ENCODE measurements around the gene CD2AP. TPM values are rescaled to one million over a fixed set of nuclear protein-coding genes. Genes with fewer than 3 reads are reported as not detected.
"Not testable (repeated sequence)": the region's sequence is repeated elsewhere in the genome, so short reads cannot be mapped to it uniquely, and the experiment has no call there.

The CD2AP gene
- total RNA-seq, 1 experiment from 2014 or later, result 27.2 TPM

- DNase-seq (ENCODE audit: low read depth), result no peak
Measured at GRCh38 chr6:47495954-47496545, 18.5 kb downstream of the CD2AP start.

GRCh38 chr6:47496935-47497579, 19.5 kb downstream of the CD2AP start:
- DNase-seq (ENCODE audit: low read depth), result no peak

- DNase-seq (ENCODE audit: low read depth), result no peak
Measured at GRCh38 chr6:47502920-47503319, 25.3 kb downstream of the CD2AP start.

- no peak for DNase-seq (ENCODE audit: low read depth)
Measured at GRCh38 chr6:47509937-47510336, 32.3 kb downstream of the CD2AP start.

GRCh38 chr6:47512872-47513271, 35.3 kb downstream of the CD2AP start:
- no peak for DNase-seq (ENCODE audit: low read depth)

- no peak for DNase-seq (ENCODE audit: low read depth)
Measured at GRCh38 chr6:47519279-47519678, 41.7 kb downstream of the CD2AP start.

- no peak for DNase-seq (ENCODE audit: low read depth)
Measured at GRCh38 chr6:47520282-47520681, 42.7 kb downstream of the CD2AP start.

GRCh38 chr6:47521961-47522360, 44.4 kb downstream of the CD2AP start:
- no peak for DNase-seq (ENCODE audit: low read depth)

- no peak for DNase-seq (ENCODE audit: low read depth)
Measured at GRCh38 chr6:47524136-47524845, 46.7 kb downstream of the CD2AP start.

- DNase-seq (ENCODE audit: low read depth), result no peak
Measured at GRCh38 chr6:47525330-47526057, 47.9 kb downstream of the CD2AP start.

GRCh38 chr6:47527274-47527673, 49.7 kb downstream of the CD2AP start:
- no peak for DNase-seq (ENCODE audit: low read depth)

- peak; percentile 1 for DNase-seq (ENCODE audit: low read depth)
Measured at GRCh38 chr6:47529734-47530133, 52.1 kb downstream of the CD2AP start.

- no peak for DNase-seq (ENCODE audit: low read depth)
Measured at GRCh38 chr6:47532981-47533585, 55.5 kb downstream of the CD2AP start.

- no peak for DNase-seq (ENCODE audit: low read depth)
Measured at GRCh38 chr6:47534063-47534462, 56.5 kb downstream of the CD2AP start.

- DNase-seq (ENCODE audit: low read depth), result no peak
Measured at GRCh38 chr6:47535316-47536225, 58.0 kb downstream of the CD2AP start.

- no peak for DNase-seq (ENCODE audit: low read depth)
Measured at GRCh38 chr6:47536816-47537401, 59.3 kb downstream of the CD2AP start.

GRCh38 chr6:47545223-47545622, 67.6 kb downstream of the CD2AP start:
- no peak for DNase-seq (ENCODE audit: low read depth)

GRCh38 chr6:47551670-47552069, 74.1 kb downstream of the CD2AP start:
- no peak for DNase-seq (ENCODE audit: low read depth)

- DNase-seq (ENCODE audit: low read depth), result no peak
Measured at GRCh38 chr6:47552319-47552718, 74.7 kb downstream of the CD2AP start.

GRCh38 chr6:47553243-47553642, 75.7 kb downstream of the CD2AP start:
- DNase-seq (ENCODE audit: low read depth), result not testable (repeated sequence)

- DNase-seq (ENCODE audit: low read depth), result not testable (repeated sequence)
Measured at GRCh38 chr6:47556459-47556858, 78.9 kb downstream of the CD2AP start.
